Umbilical cord (tissue), 2 donors: ENCODE measurements around the gene ANO5. TPM values are rescaled to one million over a fixed set of nuclear protein-coding genes. Genes with fewer than 3 reads are reported as not detected.
A peak's percentile ranks its signal among the peaks of the same experiment; 100 is the strongest.
"Not testable (repeated sequence)": the region's sequence is repeated elsewhere in the genome, so short reads cannot be mapped to it uniquely, and the experiment has no call there.

ENCODE experiments used
- DNase-seq: peaks from one replicate; pipeline ENCODE4 v3.0.0-alpha.2; 2015; ENCODE audit warnings: low spot score
- total RNA-seq: library from RNA; depleted of rRNA; stranded (reverse); fragments of >200 nt; gene quantifications from one replicate; pipeline ENCODE4 v1.2.3, GENCODE V29; 2014; ENCODE audit warnings: low replicate concordance; ENCODE audit not compliant: insufficient read depth

Gene ANO5
- total RNA-seq, 1 donor from 2014 or later: 2.6 TPM

DNA sequence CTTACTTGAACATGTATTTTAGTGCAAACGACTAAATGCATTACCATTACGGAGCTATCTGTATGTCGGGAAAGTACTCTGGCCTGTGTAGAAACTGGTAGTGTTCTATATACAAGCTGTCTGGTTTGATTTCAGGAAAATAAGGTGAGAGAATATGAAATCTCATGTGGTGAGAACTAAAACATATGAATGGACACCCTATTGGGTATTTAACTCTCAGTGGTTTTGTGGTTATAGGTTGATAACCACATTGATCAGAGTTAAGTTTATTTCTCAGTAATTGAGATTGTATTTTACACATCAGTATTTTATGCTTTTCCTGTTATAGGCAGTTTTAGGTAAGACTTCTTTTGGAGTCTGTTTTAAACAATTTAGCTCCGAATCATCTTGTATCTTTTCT lies 10.4 kb downstream of the ANO5 start:
- DNase-seq: no peak

DNA sequence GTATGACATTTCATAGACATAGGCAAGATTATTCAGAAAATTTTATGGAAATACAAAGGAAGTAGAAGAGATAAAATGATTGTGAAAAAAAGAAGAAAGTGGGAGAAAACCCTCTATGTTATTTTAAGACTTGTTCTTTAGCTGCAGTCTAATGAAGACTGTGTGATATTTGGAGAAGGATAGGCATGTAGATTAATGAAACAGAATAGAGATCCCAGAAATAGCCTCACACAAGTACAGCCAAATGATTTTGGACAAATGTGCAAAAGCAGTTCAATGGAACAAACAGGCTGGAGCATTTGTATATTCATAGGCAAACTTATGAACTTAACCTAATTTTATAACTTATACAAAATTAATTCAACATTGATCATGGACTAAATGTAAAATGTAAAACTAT lies 14.3 kb downstream of the ANO5 start:
- no peak for DNase-seq

DNA sequence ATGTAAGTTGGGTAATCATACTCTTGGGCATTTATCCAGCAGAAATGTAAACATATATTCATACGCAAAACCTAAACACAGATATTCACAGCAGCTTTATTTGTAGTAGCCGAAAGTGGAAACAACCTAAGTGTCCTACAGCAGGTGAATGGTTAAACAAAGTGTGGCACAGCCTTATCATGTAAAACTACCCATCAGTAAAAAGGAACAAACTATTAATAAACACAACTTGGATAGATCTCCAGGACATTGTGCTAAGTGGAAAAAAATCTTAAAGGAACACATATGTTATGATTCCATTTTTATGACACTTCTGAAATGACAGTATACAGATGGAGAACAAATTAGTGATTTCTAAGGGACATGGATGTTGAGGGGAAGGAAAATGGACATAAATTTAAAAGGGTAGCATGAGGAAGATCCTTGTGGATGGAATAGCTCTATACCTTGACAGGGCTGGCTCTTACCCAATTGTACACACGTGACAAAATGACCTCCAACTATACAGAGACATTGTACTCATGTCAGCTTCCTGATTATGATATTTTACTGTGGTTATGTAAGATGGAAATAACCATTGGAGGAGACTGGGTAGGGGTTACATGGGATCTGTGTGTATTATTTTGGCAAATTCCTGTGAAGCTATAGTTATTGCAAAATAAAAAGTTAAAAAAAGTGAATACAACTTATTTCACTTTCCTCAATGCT lies 15.4 kb downstream of the ANO5 start:
- no peak for DNase-seq

DNA sequence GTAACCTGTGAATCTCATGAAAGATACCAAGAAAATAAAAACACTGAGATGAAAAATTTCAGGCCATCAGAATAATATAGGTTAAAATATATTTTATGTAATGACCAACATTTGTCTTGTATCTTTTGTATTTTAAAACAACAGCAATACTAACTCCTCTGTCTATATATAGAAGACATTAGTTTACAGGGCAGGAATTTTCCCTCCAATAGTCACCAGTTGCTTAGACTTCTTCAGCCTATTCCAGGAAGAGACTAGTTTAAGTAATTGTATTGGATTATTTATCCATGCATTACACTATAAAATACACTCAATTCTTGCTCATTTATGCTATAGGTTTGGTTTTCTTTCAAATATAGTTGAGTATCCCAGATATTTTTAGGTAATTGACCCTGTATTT lies 24.1 kb downstream of the ANO5 start:
- no peak for DNase-seq

DNA sequence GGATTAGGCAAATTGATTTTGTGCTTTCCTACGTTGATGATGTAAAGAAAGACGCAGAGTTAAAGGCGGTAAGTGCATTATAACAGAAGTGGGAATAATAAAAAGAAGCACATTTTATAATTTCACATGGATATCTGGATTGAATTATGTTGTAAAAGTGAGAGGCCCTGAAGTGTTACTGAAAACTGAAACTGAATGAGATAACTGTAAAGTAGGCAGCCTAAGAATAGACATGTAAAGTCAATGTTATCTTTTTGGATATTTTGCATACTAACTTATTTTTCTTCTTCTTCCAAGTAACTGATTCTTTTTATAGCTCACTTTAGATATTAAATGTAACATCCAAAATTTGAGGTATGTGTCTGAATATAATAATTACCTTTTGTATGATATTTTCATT lies 28.3 kb downstream of the ANO5 start:
- DNase-seq: no peak

DNA sequence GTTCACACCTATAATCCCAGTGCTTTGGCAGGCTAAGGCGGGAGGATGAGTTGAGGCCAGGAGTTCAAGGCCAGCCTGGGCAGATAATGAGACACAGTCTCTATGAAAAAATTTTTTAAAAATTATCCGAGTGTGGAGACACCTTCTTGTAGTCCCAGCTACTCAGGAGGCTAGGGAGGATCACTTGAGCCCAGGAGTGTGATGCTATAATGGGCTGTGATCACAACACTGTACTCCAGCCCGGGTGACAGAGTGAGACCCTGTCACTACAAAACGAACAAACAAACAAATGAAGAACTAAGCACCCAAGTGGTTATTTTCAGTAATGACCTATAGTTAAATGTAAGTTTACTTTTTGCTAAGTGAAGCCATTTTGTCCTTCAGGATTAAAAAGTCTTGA lies 32.3 kb downstream of the ANO5 start:
- no peak for DNase-seq

DNA sequence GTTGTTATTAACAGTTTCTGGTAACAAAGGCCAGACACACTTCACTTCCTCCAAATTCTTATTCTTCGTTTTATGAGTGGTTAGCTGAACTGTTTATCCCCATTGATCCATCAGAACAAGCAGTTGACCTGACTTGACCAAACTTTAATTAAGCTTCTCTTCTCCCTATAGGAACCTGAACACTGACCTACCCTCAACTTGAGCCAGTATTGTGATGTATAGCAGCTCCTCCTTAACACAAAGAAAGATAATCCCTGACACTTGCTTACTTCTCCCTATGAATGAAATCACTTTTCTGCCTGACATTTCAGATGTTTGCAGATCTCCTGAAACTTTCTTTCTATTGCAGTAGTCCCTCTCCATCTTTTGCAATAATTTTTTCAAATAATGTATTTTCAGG lies 41.9 kb downstream of the ANO5 start:
- DNase-seq: no peak

DNA sequence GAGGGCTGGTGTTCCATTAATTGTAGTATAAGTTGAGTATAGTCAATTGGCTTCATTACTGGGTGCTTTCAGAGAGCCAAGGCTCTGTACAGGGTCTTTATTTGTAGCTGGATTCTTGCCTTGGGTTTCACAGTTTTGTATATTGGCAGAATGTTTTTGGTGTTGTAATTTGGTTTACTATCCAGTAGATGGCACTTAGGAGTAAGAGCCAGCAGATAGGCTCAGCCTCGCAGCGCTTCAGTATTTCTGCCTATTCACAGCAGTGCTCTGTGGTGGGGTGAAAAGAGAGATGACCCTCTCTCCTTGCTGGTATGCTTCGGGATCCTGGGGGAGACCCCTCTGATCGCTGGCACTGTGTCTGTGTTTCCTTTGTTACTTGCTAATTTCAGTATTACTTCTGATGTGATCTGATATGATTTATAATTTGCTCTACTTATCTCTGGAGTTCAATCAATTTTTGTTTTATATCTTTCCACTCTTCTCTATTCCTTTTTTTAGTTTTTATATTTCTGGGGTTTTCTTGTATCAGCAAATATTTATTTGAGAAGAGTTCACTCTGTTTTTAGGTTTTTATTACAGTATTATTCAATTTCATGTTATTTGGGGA lies 52.2 kb downstream of the ANO5 start:
- DNase-seq: peak; percentile 15

DNA sequence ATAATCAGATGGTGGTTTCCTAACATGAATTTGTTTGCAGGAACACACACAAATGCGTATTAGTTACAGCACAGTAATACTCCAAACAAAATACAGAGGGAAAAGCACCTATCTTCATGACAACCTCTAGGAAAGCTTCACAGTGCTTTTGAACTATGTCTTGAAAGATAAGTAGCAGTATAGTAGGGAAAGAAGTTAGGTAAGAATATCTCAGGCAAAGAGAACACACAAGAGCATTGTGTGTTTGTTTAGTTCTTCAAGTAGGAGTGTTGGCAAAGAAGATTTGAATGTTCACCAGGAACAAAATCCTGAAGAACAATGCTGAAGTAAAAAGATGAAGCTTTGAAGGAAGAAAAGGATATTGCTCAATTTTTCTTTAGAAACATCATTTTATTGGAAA lies 54.1 kb downstream of the ANO5 start:
- no peak for DNase-seq

DNA sequence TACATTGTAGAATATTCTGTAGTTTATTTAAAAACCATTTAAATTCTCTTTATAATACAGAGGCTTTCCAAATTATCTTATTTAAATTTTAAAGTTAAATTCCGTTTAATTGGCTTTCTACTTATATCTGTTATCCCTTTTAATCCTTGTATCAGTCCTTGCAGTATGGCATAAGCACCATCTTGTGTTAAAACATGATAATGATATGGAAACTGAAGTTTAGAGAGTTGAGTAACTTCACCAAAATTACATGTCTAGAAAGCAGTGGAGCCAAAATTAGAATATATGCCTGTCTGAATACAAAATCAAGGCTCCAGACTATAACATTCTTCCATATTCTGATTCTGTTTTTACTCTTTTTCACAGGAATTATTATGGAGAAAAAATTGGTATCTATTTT lies 57.0 kb downstream of the ANO5 start:
- no peak for DNase-seq

DNA sequence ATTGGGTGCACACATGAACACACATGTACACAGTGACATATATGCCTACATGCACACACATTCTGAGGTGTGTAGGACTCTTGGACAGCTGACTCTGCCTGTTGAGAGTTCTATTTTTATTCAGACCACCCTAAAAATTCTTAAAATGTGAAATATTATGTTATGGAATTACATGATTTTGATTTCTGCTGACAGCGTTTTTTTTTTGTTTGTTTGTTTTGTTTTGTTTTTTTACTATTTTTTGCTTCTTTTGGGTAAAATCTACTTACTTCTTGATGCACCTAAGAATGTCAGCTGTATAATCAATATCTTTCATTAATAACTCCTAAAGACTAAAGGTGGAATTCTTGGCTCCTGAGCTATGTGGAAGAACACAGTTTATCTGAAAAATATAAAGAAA lies 64.0 kb downstream of the ANO5 start:
- DNase-seq: no peak

DNA sequence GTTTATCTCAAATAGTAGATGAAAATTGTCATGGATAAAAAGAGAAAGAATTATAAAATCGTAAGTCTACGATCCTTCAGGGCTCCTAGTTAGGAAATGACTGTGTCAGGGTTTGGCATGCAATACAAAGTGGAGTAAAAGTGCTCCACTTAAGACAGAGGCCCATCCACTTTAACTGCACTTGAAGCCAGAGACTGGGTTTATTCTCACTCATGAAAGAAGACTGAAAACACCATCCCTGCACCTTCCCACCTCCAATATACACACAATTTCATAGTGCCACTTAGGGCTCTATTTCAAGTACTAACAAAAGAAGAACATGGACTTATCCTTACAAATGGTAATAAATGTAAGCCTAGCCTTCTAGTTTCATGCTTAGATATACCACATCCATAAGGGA lies 70.7 kb downstream of the ANO5 start:
- no peak for DNase-seq

DNA sequence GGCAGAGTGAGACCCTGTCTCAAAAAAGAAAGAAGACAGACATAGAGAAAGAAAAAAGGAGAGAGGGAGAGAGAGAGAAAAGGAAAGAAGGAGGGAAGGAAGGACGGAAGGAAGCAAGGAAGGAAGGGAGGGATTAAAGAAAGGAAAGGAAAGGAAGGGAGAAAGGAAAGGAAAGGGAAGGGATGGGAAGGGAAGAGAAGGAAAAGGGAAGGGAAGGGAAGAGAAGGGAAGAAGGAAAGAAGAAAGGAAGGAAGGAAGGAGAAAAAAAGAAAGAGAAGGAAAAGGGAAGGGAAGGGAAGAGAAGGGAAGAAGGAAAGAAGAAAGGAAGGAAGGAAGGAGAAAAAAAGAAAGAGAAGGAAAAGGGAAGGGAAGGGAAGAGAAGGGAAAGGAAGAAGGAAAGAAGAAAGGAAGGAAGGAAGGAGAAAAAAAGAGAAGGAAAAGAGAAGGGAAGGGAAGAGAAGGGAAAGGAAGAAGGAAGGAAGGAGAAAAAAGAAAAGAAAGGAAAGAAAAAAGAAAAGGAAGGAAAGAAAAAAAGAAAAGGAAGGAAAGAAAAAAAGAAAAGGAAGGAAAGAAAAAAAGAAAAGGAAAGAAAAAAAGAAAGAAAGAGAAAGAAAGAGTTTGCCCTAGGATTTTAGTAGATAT lies 76.2 kb downstream of the ANO5 start:
- not testable (repeated sequence) for DNase-seq

DNA sequence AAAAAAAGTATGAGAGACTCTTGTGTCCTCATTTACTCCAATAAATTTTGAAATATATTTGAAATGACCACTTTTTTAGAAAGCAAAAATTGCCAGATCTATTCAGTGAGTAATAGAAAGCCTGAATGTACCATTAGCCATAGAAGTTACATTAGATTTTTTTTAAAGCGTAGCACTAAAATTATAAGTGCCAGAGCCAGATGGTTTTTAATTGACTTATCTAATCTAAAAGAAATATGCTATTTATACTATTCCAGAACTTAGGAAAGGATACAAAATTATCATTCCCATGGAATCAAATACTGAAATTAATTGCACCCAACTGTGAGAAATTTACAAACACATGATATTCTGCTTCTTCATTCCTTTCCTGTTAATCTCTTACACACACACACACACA lies 80.9 kb downstream of the ANO5 start:
- no peak for DNase-seq

DNA sequence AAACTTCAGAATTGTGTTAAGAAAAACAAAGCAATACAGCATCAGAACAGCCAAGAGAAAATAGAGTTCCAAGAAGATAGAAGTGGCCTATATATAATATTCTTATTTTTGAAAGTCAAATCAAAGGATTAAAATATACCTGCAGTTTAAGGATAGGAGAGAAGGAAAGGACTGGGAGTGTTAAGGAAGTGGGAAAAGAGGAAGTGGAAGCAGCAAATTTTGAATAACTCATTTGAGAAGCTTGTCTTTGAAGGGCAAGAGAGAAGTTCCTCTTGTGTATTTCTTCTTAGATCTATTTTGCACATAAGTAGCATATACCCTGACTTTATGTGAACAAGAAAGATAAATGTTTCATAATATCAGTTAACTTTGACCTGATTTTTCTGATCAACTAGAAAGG lies 82.7 kb downstream of the ANO5 start:
- no peak for DNase-seq

DNA sequence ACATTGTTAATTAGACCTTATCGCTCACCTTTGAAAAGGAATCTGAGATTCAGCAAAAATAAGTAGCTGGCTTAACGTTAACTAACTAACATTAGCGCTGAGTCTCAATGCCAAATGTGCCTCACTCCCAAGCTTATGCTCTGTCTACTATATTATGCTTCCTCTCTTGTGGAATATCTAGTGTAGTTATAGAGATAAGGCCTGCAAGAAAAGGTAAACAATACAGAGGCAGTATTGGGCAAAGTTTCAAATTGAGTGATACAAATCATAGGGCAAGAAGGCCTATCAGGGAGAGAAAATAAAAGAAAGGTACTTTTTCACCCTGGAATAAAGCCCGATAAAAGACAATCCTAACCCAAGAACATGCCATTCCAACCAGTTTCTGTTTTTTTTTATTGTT lies 83.7 kb downstream of the ANO5 start:
- no peak for DNase-seq

DNA sequence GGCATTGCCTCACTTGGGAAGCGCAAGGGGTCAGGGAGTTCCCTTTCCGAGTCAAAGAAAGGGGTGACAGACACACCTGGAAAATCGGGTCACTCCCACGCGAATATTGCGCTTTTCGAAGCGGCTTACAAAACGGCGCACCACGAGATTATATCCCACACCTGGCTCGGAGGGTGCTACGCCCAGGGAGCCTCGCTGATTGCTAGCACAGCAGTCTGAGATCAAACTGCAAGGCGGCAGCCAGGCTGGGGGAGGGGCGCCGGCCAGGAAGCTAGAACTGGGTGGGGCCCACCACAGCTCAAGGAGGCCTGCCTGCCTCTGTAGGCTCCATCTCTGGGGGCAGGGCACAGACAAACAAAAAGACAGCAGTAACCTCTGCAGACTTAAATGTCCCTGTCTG lies 92.1 kb downstream of the ANO5 start:
- not testable (repeated sequence) for DNase-seq

DNA sequence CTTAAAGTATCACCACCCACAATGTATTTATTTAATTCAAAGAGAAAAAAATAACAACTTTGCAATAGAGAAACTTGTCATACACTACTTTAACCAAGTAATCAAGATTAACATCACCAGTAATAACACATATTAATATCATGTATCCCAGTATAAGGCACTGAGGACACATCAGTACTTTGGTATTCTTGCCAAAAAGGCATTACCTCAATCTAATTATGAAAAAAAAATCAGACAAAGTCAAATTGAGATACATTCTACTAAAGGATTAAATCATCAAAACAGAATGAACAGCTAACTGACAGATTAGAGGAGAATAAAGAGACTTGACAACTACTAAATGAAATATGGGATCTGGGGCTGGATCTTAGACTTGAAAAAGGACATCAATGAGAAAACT lies 109.5 kb downstream of the ANO5 start:
- no peak for DNase-seq

DNA sequence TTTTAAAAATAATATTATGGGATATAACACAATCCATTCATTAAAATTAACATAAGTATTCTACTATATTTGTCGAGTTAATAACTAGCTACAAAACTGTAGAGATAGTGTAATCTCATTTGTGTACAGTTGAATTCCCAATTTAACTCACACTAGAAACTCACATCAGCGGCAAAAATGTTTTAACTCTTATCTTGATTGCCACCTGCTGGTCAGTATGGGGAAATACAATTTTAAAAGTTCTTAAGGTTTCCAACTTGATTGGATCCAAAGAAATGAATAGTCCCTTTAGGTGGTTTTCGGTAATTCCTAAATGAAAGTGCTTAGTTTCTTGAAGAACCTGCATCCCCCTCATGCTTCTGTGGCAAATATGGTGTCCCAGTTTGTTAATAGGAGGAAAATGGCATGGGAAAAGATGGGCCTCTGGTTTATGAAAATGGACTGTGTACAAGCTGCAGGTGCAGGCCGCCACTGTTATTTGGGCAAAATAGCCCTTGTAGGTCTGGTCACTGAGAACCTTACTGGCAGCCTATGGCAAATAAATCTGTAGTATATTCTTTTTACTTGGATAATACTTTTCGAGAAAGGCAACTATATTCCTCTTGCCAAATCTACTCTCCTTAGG lies 111.6 kb downstream of the ANO5 start:
- DNase-seq: peak; percentile 29

DNA sequence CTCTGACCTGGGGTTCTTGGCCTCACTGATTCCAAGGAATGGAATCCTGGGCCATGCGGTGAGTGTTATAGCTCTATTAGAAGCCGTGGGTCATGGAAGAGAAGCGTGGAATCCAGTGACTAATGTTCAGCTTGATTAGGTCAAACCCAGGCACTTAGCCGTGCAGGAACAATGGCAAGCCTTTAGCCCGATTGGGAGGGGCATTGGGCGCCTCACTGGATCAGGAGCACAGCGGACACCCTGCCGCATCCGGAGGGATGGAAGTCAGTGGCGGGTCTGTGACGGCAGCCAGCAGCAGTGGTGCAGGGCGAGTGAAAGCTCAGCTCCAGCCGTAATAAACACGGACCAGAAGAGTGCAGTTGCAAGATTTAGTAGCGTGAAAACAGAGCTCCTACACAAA lies 124.8 kb downstream of the ANO5 start:
- no peak for DNase-seq

DNA sequence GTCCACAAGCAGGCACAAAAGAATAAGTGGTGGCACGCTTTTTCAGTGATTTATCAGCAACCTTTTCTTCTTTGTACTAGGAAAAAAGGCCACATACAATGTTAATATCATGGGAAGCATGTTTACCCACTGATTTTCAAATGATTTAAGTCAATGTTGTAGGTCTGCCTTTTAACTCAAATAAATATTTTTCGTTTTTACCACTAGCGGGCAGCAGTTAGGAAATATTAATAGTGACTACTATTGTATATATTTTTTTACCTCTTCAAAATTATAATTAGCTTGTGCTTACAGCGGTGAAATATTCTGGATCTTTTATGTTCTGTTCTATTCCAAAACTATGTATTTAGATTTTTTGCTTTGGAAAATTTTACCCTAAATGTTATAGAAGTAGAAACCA lies 138.9 kb downstream of the ANO5 start:
- DNase-seq: no peak
